Stomach (tissue), 4 donors: ENCODE data around the gene JUNB.

Experiments
- EP300 ChIP-seq: sonication (generic); formaldehyde crosslinking; IDR thresholded peaks from one replicate; pipeline ENCODE4 v1.6.1; 2017; ENCODE audit warnings: antibody characterized with exemption
- POLR2A ChIP-seq, 4 donors: fragments of 450-650 bp; IDR thresholded peaks; one replicate each; pipeline ENCODE4 v1.6.1; 2016; ENCODE audit warnings: antibody characterized with exemption in 4 of 4, control low read depth in 2 of 4, mild to moderate bottlenecking in 1 of 4, moderate library complexity in 1 of 4
- TF ChIP-seq, protein P1 (sequence below), 7 experiments: fragments of 450-650 bp in 4 of 7; fragments of 200-600 bp in 3 of 7; sonication (generic) in 3 of 7; IDR thresholded peaks; one replicate each; pipeline ENCODE4 v1.5.1; 2016 to 2019; ENCODE audit warnings: antibody characterized with exemption in 7 of 7, control low read depth in 2 of 7, mild to moderate bottlenecking in 1 of 7

DNA sequence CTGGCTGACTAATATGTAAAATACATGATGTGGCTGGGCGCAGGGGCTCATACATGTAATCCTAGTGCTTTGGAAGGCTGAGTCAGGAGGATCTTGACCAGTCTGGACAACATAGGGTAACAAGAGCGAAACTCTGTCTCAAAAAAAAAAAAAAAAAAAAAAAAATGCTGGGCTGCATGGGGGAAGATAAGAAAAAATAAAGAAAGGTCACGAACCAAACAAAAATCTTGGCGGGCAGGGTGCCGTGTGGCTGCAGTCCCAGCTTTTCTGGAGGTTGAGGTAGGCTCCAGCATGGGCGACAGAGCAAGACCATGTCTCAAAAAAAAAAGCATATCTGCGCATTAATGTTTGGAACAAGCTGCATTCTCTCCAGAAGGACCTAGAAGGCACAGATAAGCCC, 23.8 kb downstream of the JUNB start:
- no peak for TF ChIP-seq POLR2A (IDR thresholded peaks at IDR 0.05)
- TF ChIP-seq EP300: no peak
- TF ChIP-seq, protein P1, sequence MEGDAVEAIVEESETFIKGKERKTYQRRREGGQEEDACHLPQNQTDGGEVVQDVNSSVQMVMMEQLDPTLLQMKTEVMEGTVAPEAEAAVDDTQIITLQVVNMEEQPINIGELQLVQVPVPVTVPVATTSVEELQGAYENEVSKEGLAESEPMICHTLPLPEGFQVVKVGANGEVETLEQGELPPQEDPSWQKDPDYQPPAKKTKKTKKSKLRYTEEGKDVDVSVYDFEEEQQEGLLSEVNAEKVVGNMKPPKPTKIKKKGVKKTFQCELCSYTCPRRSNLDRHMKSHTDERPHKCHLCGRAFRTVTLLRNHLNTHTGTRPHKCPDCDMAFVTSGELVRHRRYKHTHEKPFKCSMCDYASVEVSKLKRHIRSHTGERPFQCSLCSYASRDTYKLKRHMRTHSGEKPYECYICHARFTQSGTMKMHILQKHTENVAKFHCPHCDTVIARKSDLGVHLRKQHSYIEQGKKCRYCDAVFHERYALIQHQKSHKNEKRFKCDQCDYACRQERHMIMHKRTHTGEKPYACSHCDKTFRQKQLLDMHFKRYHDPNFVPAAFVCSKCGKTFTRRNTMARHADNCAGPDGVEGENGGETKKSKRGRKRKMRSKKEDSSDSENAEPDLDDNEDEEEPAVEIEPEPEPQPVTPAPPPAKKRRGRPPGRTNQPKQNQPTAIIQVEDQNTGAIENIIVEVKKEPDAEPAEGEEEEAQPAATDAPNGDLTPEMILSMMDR (IDR thresholded peaks at IDR 0.05): no peak
